Measurements from ENCODE around the gene MRPL1.

MRPL1 gene
- 13.1 to 71.0 (median 16.2) reads per million in 3 experiments for total RNA-seq

- DNase-seq: peak; percentile 93
Observed at GRCh38 chr4:77862478-77863216, at the start of gene MRPL1. Gene MRPL1 (plus strand): TSS chr4:77862830. CDS start chr4:77862849, 19 bp downstream.

- no peak for DNase-seq
Observed at GRCh38 chr4:77815636-77816035, 47.0 kb upstream of the MRPL1 start.

DNA sequence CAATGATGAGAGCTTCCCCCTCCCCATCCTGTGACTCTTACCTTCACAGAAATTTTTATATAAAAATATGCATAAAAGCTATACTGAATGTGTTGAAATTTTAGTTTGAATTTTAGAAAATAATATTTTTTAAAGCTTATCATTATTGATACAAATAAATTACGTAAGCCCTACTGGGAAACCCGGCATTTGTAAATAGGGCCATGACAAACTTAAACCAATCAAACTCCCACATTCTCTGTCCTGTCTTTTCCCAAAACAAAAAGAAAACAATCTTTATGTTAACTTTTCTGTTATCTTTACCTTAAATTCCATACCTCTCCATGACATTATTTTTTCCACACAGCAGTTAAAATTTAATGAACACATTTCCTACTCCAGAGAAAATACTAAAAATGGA lies 46.1 kb upstream of the MRPL1 start:
- DNase-seq: no peak

- no peak for DNase-seq
Observed at GRCh38 chr4:77817304-77818072, 45.1 kb upstream of the MRPL1 start.

DNA sequence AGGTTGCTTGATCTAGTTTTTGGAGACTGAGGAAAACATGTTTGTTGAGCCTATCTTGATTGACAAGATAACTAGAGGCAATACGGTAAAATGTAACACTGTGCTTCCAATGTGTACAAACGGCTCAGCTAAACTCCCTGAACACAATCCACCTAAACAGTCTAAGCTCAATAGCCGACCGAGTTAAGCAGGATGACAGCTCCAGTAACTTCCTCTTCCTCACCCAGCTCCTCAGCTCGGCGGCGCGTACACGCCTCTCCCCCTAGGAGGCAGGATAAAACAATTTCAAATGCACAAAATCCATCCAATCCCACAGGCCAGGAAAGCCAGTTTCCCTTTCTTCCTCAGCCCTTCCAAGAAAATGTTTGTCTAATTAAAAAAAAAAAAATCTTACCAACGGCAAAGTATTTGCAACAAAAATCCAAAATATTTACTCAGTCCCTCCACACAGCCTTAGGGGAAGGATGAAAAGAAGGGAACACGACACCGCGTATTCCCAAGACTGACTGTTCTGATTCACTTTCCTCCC lies 44.5 kb upstream of the MRPL1 start:
- peak; percentile 45 for DNase-seq

GRCh38 chr4:77818602-77819403 lies 43.8 kb upstream of the MRPL1 start, which contains the start of gene CNOT6L:
Gene CNOT6L (minus strand): TSS chr4:77819368. CDS start chr4:77819308, 60 bp downstream.
- DNase-seq: peak; percentile 89

- DNase-seq: no peak
Observed at GRCh38 chr4:77819404-77819842, 43.2 kb upstream of the MRPL1 start.

- DNase-seq: peak; percentile 97
Observed at GRCh38 chr4:77819843-77820648, 42.6 kb upstream of the MRPL1 start.

GRCh38 chr4:77820649-77821561 lies 41.7 kb upstream of the MRPL1 start:
- DNase-seq: no peak

GRCh38 chr4:77821775-77822174 lies 40.9 kb upstream of the MRPL1 start:
- peak; percentile 61 for DNase-seq

GRCh38 chr4:77826275-77826674 lies 36.4 kb upstream of the MRPL1 start:
- no peak for DNase-seq

- peak; percentile 50 for DNase-seq
Observed at GRCh38 chr4:77827343-77827742, 35.3 kb upstream of the MRPL1 start.

- no peak for DNase-seq
Observed at GRCh38 chr4:77833126-77833724, 29.4 kb upstream of the MRPL1 start.

DNA sequence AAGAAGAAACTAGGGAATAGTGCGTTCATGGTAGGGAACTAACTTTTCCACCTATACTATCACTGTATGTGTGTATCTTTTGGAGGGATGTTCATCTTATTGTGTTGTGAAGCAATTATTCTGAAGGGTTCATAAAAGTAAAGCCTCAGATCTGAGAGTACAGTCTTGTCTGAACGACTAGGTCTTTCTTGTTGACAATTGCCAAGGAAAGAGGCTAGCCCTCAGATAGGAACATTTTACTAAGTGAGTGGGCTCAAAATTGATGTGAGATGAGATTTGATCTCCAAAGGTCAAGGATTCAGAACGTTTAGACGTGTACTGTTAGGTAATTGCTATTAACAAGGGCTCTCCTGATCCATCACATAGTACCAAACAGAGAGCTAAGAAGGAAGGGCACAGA lies 28.2 kb upstream of the MRPL1 start:
- DNase-seq: no peak

GRCh38 chr4:77843628-77844027 lies 19.0 kb upstream of the MRPL1 start:
- DNase-seq: no peak

DNA sequence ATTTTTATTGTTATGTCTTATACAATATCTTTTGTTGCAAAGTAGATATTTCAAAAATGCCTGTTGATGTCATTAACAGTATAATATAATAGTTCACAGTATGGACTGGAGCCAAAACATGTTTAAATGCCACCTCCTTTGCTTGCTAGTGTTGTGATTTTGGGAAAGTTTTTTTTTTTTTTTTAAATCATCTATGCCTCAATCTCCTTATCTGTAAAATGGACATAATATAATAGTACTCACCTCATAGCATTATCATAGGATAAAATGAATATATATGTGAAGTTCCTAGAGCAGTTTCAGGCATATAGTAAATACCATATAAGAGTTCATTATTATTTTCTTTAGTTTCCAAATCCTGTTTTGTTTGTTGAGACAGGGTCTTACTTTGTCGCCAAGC lies 18.3 kb upstream of the MRPL1 start:
- DNase-seq: no peak

GRCh38 chr4:77845400-77845799 lies 17.2 kb upstream of the MRPL1 start:
- no peak for DNase-seq

- no peak for DNase-seq
Observed at GRCh38 chr4:77845929-77846328, 16.7 kb upstream of the MRPL1 start.

DNA sequence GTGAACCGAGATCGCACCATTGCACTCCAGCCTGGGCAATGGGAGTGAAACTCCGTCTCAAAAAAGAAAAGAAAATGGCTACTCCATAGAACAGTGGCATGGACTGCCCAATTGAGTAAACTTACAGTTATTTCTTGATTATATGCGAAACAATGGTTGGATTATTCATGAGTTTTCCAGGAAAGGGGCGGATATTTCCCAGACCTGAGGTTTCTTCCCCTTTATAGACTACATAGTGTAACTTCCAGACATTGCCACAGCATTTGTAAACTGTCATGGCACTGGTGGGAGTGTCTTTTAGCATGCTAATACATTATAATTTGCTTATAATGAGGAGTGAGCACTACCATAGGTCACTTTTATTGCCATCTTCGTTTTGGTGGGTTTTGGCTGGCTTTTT lies 14.1 kb upstream of the MRPL1 start:
- DNase-seq: no peak

DNA sequence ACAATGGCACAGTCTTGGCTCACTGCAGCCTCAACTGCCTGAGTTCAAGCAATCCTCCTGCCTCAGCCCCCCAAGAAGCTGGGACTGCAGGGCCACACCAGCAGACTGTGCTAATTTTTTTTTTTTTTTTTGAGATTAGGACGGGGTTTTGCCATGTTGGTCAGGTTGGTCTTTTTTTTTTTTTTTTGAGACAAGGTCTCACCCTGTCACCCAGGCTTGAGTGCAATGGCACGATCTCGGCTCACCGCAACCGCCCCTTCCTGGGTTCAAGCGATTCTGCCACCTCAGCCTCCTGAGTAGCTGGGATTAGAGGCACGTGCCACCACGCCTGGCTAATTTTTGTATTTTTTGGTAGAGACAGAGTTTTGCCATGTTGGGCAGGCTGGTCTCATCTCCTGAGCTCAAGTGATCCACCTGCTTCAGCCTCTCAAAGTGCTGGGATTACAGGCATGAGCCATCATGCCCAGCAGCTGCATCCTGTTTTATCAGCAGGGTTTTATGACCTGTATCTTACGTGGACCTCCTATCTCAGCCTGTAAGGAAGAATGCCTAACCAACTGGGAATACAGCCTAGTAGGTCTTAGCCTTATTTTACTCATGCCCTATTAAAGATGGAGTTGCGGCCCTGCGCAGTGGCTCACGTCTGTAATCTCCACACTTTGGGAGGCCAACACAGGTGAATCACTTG lies 13.2 kb upstream of the MRPL1 start:
- no peak for DNase-seq
